Left renal pelvis (tissue), 4 donors: ENCODE data around the gene OPALIN. TPM values are rescaled to one million over a fixed set of nuclear protein-coding genes. Genes with fewer than 3 reads are reported as not detected.
"Not testable (repeated sequence)": the region's sequence is repeated elsewhere in the genome, so short reads cannot be mapped to it uniquely, and the experiment has no call there.

Experiments
- DNase-seq, 4 donors: peaks; one replicate each; pipeline ENCODE4 v3.0.0-alpha.2; 2013; ENCODE audit warnings: low read depth in 4 of 4, low spot score in 3 of 4
- polyA plus RNA-seq, 4 donors: library from polyadenylated mRNA; unstranded; fragments of 120-200 nt; gene quantifications; one replicate each; pipeline ENCODE4 v1.2.1, GENCODE V29; 2013; ENCODE audit not compliant: insufficient read length in 4 of 4

The OPALIN gene
- polyA plus RNA-seq, 4 donors = not detected

DNA sequence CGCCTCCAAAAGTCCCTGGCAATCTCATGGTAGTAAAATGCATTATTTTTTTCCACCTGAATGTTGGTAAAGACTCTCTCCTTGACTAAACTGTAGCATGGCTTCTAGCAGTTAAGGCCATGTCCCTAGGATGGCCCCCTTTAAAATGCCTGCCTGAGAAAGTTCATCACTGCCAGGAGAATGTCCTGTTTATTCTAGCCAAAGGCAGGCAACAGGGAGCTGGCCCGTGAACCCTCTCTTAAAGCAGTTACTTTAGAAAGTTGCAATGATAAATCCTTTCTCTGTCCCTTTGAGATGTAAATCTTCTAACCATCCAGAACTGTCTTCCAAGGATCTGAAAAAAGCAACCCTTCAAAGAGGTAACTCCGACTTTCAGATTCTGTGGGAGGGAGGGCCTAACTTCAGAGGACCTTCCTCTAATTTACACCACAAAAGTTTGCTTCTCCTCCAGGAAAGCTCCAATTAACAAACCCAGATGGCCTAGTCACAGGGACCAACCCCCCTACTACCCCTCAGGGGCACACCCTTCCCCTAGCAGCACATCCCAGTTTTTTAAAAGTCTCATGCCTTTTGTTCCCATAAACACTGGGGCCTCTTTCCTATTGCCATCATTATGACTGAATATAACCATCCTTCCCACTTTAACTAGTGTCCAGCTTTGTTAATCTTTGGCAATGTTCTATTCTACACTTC lies 49.0 kb downstream of the OPALIN start:
- DNase-seq = no peak

DNA sequence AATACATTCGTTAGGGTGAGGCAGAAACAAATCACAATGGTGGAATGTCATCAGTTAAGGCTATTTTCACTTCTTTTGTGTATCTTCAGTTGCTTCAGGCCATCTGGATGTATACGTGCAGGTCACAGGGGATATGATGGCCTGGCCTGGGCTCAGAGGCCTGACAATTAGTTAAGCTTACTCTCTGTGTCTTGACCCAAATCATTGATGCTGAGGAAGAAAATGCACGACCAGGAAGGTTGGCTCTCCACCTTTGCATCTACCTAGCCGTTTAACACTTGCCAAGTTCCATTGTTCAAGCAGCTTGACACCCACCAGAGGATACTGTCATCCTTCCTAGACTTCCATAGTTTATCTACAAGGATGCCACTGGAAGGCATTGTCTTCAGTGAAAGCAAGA lies 49.9 kb downstream of the OPALIN start:
- not testable (repeated sequence) for DNase-seq

DNA sequence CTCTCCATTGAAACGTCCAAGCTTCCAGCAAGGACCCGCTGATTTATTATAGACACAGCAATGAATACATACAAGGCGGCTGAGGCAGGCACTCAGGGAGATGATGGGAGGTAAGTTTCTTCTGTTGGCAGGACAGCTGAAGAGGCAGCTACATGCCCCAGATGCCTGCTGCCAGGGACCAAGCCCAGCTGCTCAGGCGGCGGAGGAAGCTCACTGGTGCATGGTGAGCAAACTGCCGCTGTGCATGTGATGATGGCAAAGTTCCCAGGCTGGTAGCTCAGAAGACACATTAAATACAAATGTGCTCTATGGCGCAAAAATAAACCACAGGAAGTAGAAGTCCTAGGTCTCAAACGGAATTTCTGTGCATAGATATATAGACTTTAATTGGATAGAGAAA lies 52.3 kb downstream of the OPALIN start:
- no peak for DNase-seq

DNA sequence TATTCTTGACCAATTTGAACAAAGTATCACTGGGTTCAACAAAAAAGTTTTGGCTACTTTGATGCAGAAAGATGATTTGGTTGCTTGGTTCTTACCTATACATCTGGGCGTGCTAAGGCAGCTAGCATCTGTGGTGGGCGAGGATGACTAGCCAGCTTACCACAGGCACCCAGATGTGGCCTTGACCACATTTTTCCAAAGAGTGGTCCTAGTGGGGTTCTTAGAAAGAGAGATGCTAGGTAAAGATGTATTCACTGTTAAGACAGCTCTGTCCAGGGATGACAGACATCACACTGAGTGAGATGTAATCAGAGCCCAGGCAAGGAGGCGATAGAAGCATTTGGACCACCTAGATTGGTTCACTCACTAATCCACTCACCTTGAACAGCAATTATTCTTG lies 53.8 kb downstream of the OPALIN start:
- no peak for DNase-seq

DNA sequence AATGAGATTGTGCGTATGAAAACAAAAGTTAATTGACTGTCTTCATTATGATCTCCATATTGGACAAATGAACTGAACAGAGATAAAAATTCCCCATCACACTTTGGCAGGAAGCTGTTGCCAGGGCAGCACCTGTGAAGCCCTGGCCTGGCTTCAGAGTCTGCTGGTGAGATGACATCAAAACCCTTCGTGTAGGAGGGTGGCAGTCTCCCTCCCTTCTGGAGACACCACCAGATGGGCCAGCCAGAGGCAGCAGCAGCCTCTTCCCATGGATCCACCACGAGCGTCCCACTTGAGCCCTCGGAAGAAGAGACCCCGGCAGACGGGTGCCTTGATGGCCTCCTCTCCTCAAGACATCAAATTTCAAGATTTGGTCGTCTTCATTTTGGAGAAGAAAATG lies 54.6 kb downstream of the OPALIN start, which contains the start of gene DNTT:
TSS of gene DNTT (plus strand) at position 205 of the 400 bp plus-strand sequence. CDS start at position 269, 64 bp downstream.
- DNase-seq = no peak

DNA sequence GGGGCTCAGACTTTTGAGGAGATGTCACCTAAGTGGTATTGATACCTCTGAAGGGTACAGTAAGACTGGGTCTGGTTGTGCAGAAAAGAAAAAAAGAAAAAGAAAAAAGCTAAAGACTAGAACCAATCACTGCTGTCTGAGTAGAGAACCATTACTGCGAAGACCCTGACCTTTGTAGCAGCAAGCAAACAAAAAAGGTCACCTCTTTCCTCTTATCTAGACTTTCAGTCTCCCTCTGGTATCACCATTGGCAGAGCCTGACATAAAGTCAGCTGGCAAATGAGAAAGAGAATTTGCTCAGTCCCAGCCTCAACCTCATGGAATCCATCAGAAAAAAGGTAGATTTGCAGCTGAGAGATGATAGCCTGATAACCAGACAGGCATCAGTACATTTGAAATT lies 57.2 kb downstream of the OPALIN start:
- DNase-seq = no peak

DNA sequence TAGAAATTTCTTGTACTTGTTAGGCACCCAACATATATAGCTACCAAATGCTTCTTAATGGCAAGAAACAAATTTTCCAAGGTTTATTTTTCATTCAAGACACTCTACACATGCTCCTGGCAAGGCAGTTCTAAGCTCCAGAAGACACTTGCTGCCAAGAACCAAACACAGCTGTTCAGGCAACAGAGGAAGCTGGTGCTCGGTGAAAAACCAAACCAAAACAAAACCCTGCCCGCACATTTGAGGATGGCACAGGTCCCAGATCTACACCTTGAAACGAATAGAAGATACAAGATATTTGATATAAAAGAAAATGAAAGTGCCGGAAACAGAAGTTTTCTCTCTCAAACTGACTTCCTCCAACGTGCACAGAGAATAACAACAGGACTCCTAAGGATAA lies 59.4 kb downstream of the OPALIN start:
- no peak for DNase-seq

DNA sequence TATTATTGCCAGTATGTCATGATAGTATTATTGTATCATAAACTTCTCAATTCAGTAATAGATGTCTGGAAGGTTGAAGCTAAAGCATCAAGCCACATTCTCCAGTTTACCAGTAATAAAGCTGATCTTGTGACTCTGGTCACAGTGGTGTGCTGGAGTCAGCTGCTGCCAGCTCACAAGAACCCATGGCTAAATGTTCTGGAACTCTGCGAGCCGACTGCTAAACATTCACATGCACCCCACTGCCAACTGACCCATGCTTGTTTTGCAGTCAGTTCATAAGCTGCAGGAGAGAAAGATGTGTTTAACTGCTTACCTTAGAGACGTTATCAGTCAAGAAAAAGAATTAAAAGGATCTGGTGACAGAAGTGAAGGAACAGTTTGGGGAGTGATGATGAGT lies 60.4 kb downstream of the OPALIN start:
- DNase-seq = no peak

DNA sequence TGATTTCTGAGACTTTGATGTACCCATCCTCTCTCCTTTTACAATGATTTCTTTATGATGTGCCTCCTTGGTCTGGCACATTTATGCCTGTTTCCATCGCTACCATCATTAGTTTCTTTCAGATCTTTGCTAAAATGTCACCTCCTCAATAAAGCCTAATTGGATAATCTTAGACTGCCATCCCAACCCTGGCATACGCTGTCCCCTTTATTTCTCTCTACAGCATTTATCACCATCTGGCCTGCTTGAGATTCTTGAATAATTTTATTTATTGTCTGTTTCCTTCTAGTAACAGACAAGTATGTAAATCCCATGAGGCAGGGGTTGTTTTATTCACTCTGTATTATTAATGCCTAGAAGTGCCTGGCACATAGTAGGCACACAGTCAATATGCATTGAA lies 61.3 kb downstream of the OPALIN start:
- DNase-seq = no peak

DNA sequence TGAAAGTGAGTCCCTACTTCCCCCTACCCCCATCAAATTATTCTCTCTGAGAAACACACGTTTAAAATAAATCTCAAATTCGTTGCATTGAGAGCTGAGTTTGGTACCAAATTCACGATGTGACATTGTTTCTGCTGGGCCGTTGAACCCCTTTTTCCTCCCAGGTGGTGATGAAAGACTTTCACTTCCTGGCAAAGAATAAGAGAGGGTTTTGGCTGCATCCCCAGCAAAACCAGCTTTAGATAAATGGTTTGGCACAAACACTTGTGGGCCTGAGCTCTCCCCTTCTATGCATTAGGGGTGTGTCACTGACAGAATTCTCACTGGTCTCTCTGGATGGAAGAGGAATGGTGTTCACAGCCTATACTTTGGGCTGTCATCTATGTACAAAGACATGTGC lies 63.3 kb downstream of the OPALIN start:
- no peak for DNase-seq

Other genes starting within 250 kb of the OPALIN start
- gene ZNF518A, start 228.7 kb downstream of the OPALIN start, polyA plus RNA-seq = 10 to 100 TPM; 28.3 to 52.1 (median 42.2) TPM
- 10 to 100 TPM in 3 of 4 donors, 1 to 10 TPM in 1; 3.5 to 63.0 (median 37.6) TPM for gene BLNK, start 87.4 kb downstream of the OPALIN start, polyA plus RNA-seq
- gene DNTT, start 54.6 kb downstream of the OPALIN start, polyA plus RNA-seq = under 1 TPM in 3 of 4 donors, not detected in 1; 0.19 to 0.25 (median 0.23) TPM
- gene TLL2, start 154.9 kb upstream of the OPALIN start, polyA plus RNA-seq = under 1 TPM; 0.40 to 0.93 (median 0.73) TPM
- gene TM9SF3, start 228.0 kb upstream of the OPALIN start, polyA plus RNA-seq = 100 to 1,000 TPM; 178 to 255 (median 202) TPM